Amniotic epithelial cell (primary cell): ENCODE measurements around the gene DPF3.

Experiments
- DNase-seq: peaks from one replicate; pipeline ENCODE4 v3.0.0-alpha.2; 2010; ENCODE audit warnings: low read depth

DPF3 gene

GRCh38 chr14:72742838-72743195, 151.1 kb downstream of the DPF3 start:
- no peak for DNase-seq

GRCh38 chr14:72742118-72742837, 151.6 kb downstream of the DPF3 start:
- peak; percentile 65 for DNase-seq

GRCh38 chr14:72741826-72742117, 152.1 kb downstream of the DPF3 start:
- no peak for DNase-seq

DNA sequence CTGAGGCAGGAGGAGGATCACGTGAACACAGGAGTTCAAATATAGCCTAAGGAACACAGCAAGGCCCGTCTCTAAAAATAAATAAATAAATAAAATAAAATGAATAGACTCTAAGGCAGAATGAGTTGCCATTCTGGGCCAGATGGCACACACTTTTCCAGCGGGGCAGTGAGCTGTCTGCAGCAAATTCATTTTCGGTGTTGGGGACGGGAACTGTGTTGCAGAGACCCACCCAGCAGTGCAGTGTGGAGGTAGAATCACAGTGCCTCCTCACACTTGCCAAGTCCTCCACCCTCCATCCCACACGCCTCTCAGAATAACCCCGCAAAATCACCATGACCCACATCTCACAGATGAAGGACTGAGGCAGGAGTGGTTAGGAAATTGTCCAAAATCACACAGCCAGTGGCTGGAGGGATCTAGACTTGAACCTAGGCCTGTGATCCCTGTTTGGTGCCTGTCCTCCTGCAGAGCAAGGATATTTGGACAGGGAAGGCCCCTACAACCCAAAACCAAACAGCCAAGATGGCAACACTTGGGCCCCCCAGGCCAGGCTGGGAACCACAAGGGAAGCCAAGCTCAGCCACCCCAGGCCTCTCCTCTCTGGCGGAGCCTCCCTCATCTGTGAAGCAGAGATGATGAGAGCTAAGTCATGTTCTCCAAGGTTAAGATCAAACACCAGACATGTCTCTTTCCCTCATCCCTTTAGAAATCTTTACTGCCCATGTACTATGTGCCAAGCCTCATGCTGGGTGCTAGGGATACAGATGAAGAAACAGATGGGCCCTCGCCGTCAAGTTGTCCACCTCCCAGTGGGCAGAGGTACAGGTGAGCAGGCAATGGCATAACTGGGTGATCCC, 152.7 kb downstream of the DPF3 start:
- DNase-seq = no peak

- DNase-seq = no peak
These were observed 153.4 kb downstream of the DPF3 start for GRCh38 chr14:72740504-72740961.

- DNase-seq = no peak
These were observed 154.2 kb downstream of the DPF3 start for GRCh38 chr14:72739446-72740405.

- DNase-seq = peak; percentile 38
These were observed 155.7 kb downstream of the DPF3 start for GRCh38 chr14:72738161-72738611.

DNA sequence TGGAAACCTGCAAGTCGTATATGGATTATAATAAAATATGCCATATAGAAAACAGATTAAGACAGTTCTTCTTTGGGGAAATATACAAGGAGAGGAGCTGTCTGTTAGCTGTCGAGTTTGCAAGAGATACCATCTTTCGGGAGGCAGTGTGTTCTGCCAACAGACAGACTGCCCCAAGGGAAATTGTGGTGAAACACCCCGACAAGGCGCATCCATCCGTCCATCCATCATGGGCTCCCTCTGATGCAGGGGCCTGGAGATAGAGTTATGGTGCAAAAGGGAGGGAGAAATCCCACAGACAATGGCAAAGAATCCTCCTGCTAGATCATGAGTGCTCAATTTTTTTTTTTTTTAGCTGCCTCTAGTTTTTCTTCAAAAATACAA, 156.3 kb downstream of the DPF3 start:
- DNase-seq = no peak

GRCh38 chr14:72736786-72737559, 156.9 kb downstream of the DPF3 start:
- no peak for DNase-seq

- peak; percentile 72 for DNase-seq
These were observed 157.6 kb downstream of the DPF3 start for GRCh38 chr14:72736308-72736707.

DNA sequence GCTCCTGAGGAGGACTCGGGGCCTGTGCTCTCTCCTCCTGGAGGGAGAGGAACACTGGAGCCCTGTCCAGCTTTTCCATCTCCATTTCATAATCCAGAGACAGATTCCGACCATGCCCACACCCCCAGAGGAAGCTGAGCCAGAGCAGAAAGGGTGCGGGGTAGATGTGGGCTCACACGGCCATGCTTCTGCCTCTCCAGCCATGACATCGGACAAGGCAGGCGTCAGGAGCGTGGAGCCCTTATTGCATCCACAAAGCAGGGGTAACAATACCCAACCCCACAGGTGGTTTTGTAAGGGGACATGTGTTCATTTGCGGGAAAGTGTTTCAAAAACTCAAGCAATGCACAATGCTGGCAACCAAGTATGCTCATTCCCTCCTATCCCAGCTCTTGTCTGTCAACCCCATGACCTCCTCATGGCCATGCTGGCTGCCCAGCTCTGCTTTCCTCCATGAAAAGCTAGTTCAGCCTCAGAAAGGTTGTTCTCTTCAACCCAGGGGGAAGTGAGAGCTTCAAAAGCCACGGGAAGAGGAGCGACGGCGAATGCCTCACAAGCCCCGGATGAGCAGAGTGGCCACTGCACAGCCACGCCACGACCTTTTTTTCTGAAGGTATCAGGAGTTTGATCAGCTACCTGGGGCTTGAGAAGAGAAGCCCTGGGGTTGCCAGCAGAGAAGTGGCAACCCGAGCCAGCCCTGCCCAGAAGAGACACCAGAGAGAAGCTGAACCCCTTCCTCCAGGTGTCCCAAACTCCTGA, 161.7 kb downstream of the DPF3 start:
- no peak for DNase-seq

DNA sequence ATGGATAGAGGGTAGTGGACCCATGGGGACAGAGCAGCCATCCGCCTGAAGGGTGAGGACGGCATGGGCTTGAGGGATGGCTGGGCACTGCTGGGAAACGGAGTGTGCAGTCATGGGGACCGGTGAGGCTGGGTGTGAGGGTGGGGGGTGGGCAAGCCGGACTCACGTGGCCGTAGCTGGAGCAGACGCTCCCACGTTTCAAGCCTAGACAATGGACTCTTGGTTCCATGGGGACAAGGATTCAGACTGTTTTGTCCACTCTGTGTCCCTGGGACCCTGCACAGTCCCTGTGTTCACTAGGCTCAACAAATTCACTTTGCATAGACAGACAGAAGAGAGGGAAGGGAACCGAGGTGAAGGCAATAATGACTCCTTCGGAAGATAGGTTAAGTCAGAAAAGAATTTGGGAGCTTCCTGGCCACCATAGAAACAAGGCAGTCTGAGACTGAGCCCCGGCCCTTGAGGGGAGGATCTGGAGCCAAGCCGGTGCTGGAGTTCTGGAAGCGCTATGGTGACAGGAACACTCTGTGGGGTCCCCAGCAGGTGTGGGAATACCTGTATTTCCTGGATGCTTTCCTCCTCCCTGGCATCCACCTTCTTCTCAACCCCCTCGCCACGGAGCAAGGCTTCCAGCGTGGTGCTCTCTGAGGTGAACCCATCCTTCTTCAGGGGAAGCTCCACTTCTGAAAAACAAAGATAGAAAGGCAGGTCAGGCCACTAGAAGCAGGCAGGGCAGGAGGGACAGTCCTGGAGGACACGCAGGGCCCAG, 162.5 kb downstream of the DPF3 start:
- no peak for DNase-seq

DNA sequence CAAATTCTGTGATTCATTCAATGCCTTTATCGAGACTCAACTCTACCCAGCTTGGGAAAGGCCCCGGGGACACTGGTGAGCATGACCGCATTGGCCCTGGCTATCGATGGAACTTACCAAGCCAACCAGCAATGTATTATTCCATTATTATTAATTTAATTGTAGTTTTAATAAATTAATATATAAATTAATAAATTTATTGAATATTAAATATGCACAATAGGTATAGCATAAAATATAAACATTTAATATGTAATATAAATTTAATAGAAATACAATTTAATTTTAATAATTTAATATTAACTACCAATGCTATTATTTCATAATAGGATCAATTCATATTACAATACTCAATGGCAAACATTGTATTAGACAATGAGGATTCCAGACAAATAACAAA, 163.4 kb downstream of the DPF3 start:
- DNase-seq = no peak

DNA sequence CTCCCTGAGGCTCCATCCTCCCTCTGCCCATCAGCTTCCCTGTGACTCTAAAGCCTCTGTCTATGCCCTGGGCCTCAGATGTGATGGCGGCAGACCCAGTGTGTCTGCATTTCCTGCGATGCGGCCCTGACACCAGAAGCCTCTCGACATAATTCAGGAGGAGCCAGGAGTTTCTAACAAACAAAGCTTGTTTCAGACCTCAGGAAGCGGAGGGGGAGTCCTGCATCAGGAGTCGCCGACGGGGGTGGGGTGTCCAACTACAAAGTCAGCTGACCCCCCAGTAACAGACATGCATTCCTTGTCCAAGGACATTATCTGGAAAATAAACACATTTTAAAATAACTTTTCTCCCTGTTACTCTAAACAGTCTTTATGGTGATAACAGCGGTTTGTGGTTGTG, 167.5 kb downstream of the DPF3 start:
- DNase-seq = peak; percentile 86

DNA sequence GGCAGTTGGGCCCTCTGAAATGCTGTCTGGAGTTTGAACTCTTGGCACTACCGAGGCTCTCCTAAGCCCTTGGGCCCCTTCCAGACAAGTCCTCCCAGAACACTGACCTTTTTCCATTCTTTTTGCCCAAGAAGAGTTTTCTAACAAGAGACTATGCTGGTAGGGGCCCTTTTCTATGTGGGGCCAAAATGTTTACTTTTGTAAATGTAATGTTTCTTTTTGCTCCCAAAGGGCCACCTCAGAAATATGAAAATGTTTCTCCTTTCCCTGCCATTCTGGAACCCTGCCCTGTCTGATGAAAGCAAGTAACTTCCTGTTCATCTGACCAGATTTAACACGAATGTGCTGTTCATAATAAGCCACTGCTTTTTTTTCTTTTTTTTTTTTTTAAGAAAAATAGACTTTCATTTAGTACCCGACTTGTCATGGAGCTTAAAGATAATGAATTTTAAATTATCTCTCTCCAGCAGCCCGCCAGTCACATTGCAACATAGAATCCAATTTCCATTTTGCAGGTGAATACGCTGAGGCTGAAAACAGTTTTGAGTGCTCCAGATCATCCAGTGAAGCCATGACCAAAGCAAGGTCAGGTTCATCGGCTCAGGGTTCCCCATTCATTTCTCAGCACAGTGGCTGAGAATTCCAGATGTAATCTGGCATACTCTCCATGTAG, 169.9 kb downstream of the DPF3 start:
- DNase-seq = no peak

GRCh38 chr14:72722201-72722785, 171.6 kb downstream of the DPF3 start:
- peak; percentile 42 for DNase-seq

DNA sequence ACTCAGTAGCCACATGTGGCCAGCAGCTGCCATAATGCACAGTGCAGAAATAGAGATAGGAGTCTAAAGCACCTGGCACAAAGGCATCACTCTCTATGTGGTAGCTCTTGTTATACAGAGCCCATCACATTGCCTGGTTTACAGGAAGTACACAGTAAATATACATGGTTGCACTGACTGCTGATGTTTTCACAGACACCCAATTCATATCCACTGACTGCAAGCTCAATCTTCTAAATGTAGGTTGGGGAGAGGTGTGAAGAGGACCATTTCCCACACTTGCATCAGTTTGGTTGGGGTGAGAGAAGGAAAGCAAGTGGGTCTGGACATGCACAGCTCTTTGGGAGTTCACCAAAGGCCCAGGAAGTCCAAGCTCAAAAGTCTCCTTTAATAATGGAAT, 172.8 kb downstream of the DPF3 start:
- DNase-seq = no peak

- DNase-seq = no peak
These were observed 176.7 kb downstream of the DPF3 start for GRCh38 chr14:72717220-72717619.

DNA sequence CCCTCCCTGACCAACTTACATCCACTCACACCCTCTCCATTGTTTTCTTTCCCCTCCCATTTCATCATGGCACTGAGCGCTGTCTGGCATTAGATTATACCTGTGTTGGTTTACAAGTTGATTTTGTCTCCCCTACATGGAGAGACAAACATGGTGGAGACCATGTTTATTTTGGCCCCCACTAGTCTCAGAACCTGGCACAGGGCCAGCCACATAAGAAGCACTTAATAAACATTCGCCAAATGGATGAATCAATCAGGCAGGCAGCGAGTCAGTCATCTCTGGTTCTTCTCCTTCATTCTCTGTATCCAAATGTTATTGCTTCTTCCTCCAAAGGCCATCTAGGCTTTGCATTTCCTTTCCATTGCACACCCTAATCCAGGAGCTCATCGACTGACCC, 177.4 kb downstream of the DPF3 start:
- DNase-seq = no peak
